Breast epithelium (tissue), 3 donors: ENCODE measurements around the gene THSD4.

Experiments
- CTCF ChIP-seq, 3 donors: fragments of 450-650 bp; IDR thresholded peaks; one replicate each; pipeline ENCODE4 v1.5.1; 2016 to 2017; ENCODE audit warnings: antibody characterized with exemption in 3 of 3, mild to moderate bottlenecking in 3 of 3, moderate library complexity in 3 of 3
- POLR2A ChIP-seq: fragments of 450-650 bp; IDR thresholded peaks from one replicate; pipeline ENCODE4 v1.6.1; 2016; ENCODE audit warnings: antibody characterized with exemption, mild to moderate bottlenecking, moderate library complexity
- POLR2AphosphoS5 ChIP-seq, 3 donors: sonication (generic); formaldehyde crosslinking; IDR thresholded peaks; one replicate each; pipeline ENCODE4 v1.6.1; 2017; ENCODE audit warnings: antibody characterized with exemption in 3 of 3

- TF ChIP-seq POLR2A (no peak), CTCF (IDR thresholded peaks at IDR 0.05) (no peak), POLR2AphosphoS5 (IDR thresholded peaks at IDR 0.05) (no peak)
Observed at GRCh38 chr15:71549697-71550096, 434.4 kb downstream of the THSD4 start.
